GM19395 (cell line): ENCODE data around the gene VN1R5.
"Not testable (repeated sequence)": the region's sequence is repeated elsewhere in the genome, so short reads cannot be mapped to it uniquely, and the experiment has no call there.

Experiments used
- ATAC-seq: cut with Tn5 transposase; IDR thresholded peaks from one replicate; pipeline ENCODE4 v1.9.1; 2021; ENCODE audit warnings: mild to moderate bottlenecking, moderate library complexity; ENCODE audit not compliant: unreplicated experiment

Gene VN1R5

DNA sequence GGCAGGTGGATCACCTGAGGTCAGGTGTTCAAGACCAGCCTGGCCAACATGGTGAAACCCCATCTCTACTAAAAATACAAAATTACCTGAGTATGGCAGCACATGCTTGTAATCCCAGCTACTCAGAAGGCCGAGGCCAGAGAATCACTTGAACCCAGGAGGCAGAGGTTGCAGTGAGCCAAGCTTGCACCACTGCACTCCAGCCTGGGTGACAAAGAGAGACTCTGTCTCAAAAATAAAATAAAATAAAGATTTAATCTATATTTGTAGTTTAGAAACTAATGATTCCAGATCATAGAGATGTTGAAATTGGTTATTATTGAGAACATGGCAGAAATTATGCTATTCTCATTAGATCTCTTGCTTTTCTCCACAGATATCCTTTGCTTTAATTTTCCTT lies at the start of gene VN1R5:
Gene VN1R5, plus strand, starts transcription at position 301 of the 400 bp plus-strand sequence.
- not testable (repeated sequence) for ATAC-seq

DNA sequence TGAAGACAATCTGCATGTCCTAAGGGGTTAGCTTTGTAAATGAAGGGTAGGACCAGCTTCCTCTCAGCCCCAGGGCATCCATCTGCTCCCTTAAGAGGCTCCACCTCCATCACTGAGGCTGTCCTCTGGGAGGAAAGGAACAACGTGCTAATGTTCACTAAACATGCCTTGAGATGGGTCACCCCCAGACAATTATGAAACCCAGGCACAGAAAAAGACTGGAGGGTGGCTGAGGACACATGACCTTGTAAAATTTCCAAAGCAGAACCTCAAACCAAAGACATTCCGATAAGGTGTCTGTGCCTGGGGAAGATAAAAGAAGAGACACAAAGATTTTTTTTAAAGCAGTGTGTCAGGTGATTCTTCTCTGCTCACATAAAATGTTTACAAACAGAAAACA lies 46.5 kb upstream of the VN1R5 start:
- no peak for ATAC-seq

DNA sequence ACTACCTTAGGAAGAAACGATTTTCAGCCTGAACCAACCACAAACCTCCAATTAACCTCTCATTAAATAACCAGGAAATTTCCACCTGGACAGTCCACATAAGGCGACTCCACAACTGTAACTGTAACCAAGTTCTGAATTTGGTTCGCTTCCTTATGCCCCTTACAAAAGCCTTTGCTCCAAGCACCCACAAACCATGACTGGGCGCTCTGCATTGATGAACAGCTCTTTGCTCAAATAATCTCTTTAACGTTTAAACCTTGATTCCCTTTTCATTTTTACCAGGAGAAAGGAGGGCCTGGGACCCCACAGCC lies 45.9 kb upstream of the VN1R5 start:
- peak; percentile 12 for ATAC-seq

DNA sequence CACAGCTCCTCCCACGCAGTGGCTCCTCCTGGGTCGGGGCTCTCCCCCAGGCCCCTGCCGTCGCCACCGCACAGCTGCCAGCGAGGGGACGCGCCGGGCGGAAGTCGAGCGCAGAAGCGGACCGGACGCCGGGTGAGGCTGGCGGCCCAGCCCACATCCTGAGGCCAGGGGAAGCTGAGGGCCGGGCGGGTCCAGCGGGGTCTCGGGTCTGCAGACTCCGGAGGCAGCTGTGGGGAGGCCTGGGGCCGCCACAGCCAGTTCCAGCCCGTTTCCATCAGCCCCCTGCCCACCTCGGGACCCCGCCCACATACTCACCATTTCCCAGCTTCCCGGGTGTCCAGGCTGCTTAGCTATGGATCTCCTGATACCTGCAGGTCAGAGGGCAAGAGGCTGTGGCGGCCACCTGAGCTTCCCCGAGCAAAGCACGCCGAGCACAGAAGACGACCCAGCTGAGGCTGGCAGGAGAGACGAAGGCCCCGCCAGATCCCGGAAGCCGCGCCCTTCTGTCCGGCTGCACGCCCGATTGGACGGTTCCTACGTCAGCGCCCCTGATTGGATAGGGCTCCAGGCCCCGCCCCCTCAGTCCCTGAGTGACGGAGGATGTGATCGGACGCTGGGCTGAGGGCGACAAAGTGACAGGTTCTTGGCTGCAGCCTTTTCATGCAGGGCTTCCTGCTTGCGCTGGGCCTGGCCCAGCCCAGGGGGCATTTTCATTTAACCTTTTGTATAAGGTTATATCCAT lies 45.3 kb upstream of the VN1R5 start:
- ATAC-seq, result peak; percentile 89

DNA sequence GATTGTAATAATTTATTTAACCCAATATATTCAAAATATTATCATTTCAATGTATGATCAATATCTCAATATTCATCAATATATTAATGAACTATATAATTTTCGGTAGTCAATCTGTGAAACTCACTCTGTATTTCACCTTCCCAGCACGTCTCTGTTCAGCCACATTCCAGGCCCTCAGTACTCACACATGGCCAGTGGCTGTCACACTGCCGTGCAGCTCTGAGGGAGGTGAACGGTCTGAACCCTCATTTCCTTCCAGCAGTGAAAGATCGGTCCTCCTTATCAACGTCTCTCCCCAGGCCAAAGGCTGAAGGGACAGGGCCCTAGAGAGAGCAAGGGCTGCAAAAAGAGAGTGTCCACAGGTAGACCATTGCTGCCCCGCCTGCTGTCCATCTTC lies 44.5 kb upstream of the VN1R5 start:
- ATAC-seq, result no peak

DNA sequence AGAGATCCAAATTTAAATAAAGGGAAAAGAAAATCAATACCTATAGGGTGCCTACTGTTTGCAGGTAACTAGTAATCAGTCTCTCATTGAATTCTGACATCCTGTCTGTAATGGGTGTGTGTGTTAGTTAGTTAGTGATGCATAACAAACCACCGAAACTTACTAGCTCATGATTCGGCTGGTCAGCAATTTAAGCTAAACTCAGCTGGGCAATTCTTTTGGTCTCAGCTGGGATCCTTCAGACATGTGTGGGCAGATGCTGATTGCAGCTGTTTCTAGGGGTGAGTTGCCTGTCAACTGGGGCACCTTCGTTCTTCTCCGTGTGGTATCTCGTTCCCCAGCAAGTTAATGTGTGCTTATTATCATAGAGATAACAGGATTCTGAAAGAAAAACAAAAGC lies 43.9 kb upstream of the VN1R5 start:
- ATAC-seq, result peak; percentile 60

DNA sequence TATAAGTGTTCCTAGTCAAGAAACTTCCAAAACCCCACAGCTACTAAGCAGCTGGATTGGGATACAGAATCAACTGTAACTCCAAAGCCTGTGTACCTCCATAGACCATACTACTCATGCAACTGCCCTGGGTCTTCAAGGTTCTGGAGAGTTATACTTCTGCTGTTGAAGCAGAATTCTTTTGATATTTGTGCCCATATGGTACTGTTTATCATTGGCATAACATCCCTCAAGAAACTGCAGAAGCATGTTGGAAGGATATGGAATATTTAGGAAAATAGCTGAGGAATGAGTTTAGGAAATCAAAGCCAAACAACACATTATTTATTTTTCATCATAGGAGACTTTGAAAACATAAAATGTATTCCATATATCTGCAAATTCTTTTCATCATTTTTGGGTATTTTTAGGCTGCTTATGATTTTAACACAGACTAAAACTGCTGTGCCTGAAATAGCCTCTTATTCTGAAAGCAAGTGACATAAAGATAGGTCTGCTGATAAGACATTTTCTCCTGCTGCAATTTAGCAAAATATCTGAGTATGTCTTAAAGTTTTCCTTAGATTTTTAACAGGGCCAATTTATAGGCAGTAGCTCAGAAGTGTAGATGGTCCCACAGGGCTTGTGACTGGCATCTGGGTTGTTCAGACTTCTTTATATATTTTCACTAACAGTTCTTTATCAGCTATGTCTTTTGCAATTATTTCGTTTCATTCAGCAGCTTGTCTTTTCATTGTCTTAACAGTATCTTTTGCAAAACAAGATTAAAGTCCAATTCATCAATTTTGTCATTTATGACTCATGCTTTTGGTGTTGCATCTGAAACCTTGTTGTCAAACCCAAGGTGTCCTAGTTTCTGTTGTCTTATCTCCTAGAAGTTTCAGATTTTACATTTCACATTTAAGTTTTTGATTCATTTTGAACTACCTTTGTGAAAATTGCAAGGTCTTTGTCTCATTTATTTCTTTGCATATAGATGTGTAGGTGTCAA lies 43.0 kb upstream of the VN1R5 start:
- ATAC-seq, result no peak

DNA sequence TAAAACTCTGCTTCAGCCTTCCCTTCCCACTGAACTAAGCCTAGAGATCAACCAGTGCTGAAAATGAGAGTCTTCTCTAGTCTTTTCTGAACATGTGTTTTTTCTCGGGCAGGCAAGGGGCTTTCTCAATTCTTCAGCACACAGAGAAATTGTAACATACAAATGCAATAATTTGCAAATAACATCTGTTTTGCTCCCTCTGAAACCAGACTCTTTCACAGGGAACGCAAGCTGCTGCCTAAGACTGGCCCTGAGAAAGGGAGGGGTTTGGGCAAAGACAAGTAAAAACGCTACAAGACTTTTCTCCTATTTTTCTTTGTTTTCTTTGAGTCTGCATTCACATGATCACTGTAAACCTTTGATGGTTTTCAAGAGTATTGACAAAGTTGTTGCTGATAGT lies 39.6 kb upstream of the VN1R5 start:
- ATAC-seq, result no peak

DNA sequence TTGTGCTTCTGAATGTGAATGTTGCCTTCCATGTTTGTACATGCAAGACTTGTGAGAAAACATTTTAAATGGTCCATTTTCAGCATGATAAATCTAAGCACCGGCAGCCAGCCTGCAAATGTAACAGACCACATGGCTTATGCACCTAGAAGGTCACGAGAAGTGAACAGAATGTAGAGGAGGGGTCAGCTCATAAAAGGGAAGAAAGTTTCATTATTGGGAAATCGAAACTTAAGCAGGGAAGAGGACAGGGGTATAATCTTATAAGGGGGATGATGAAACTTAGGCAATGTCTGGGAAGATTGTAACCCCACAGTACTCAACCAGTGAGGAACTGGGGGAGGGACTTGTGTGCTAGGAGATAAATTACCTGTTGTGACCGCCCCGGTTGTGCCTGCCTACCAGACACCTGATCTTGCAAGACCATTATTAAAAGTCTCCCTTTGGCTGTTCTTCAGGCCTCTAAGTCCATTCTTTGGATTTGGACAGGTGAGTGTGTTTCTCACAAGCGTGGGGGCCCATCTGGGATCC lies 37.7 kb upstream of the VN1R5 start:
- no peak for ATAC-seq

DNA sequence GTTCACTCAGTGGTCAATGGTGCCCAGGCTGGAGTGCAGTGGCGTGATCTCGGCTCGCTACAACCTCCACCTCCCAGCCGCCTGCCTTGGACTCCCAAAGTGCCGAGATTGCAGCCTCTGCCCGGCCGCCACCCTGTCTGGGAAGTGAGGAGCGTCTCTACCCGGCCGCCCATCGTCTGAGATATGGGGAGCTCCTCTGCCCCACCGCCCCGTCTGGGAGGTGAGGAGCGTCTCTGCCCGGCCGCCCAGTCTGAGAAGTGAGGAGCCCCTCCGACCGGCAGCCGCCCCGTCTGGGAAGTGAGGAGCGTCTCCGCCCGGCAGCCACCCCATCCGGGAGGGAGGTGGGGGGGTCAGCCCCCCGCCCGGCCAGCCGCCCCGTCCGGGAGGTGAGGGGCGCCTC lies 35.6 kb upstream of the VN1R5 start:
- not testable (repeated sequence) for ATAC-seq

DNA sequence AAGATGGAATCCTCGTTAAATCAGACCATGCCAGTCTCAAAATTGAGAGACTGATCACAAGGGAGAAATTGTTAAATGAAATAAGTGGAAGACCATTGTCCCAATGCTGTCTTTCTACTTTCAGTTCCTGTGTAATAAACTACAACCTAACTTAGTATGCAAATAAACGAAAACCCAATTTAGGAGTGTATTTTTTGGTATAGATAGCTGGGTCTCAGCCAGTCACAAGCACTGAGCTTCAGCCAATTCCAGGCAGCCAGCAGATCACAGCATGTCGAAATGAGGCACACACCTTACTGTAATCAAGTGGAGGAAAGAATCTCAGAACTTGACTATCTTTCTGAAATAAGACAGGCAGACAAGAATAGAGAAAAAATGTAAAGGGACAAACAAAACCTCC lies 33.0 kb upstream of the VN1R5 start:
- ATAC-seq, result no peak

DNA sequence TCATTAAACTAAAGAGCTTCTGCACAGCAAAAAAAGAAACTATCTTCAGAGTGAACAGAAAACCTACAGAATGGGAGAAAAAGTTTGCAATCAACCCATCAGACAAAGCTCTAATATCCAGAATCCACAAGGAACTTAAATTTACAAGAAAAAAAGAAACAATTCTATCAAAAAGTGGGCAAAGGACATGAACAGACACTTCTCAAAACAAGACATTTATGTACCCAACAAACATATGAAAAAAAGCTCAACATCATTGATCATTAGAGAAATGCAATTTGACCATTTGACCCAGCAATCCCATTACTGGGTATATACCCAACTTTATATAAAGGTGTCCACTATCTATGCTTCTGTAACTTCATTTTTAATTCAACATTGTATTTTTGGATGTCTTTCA lies 31.1 kb upstream of the VN1R5 start:
- no peak for ATAC-seq

DNA sequence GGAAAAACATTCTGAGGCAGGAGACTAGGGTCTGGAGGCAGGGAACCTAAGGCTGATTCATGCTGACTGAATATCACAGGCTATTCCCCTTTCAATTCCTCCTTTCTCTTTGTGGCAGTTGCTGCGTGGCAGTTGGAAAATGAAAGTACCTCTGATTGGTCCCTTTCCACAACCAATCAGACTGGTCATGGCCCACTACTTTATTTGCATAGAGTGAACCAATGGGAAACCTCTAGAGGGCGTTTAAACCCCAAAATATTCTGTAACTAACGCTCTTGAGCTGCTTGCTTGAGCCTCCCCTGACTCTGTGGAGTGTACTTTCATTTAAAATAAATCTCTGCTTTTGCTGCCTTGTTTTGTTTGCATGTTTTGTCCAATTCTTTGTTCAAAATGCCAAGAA lies 27.7 kb upstream of the VN1R5 start:
- ATAC-seq, result no peak

DNA sequence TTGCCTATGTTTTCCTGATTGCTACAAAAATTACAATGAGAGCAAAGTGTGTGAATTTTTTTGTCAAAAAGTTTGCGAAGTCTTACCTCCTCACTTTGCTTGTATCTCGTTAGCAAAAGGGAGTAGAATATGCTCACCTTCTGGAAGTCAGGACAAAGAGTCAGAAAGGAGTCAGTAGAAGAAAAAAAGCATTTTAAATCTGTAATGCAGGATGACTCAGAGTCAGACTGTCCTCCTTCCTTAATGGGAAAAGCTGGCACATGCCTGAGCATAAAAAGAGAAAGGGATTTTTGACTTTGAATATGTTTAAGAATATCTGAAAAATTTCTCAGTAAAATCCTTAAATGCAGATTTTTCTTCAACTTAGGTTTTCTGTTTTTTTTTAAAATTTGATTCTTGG lies 14.2 kb upstream of the VN1R5 start:
- ATAC-seq, result no peak

DNA sequence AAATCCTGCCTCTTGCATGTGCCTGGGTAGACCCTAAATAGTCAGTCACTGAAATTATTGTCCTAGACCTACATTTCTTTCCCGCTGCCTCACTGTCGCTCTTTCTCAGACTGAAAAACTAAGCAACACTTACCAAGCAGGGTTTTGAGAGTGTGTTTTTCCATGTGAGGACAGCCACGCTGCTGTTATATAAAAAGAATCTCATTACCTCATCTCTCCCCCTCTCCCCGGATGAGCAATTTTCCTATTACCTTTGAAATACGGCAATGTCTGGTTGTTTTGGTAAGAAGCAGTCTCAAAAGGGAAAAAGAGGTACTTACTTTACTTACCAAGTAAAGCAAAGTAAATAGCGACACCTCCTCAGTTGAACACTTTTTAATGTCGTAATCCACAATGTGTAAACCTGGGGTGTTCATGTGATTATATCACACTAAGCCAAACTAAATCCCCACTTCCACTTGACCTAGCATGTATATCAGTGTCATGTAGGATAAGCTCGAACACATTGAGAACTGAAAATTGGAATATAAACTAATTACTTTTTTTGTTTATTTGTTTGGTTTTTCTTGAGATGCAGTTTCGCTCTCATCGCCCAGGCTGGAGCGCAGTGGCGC lies 12.2 kb upstream of the VN1R5 start:
- ATAC-seq, result no peak

DNA sequence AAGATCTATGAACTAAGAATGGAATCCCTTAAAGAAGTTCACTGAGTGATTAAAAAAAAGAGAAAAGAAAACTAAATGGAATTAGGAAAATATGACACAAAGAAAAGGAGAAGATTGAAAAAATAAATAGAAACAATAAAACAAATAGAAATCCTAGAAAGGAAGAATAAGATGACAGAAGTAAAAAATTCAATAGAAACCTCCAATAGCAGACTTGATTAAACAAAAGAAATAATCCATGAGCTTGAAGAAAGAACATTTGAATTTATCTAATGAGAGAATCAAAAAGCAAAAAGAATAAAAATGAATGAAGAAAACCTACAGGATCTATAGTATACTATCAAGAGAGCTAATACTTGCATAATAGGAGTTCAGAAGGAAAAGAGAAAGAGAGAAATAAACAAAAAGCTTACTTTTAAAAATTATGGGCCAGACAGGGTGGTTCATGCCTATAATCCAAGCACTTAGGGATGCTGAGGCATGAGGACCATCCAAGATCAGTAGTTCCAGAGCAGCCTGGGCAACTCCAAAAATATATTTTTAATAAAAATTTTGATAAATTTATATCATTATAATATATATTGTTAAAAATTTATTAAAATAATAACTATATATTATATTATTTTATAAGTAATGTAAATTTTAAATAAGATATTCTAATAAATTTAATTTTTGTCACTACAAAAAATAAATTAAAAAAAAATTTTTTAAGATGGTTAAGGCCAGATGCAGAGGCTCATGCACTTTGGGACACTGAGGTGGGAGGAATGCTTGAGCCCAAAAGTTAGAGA lies 9.4 kb upstream of the VN1R5 start:
- ATAC-seq, result no peak

DNA sequence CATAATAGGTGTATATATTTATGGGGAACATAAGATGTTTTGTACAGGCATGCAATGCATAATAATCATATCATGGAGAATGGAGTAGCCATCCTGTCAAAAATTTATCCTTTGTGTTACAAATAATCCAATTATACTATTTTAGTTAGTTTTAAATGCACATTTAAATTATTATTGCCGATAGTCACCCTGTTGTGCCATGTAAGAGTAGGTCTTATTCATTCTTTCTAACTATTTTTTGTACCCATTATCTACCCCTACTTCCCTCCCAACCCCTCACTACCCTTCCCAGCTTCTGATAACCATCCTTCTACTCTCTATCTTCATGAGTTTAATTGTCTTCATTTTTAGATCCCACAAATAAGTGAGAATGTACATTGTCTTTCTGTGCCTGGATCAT lies 8.3 kb upstream of the VN1R5 start:
- ATAC-seq, result no peak

DNA sequence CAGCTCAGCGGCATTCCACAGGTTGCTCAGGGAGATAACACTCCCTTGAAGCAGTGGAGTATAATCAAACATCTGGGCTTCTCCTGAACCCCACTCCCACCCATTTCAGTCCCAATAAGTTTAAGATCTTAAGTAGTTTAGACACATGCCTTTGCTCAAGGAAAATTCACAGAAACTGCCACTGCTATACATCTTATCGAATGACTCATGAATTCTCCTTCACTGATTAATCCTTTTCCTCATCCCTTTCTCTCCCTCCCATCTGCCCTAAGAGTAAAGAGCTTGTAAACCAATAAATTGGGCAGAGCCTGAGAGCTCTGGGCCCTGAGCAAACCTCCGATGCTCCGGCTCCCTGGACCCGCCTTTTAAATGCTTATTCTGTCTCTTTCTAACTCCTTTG lies 10.2 kb downstream of the VN1R5 start:
- ATAC-seq, result no peak

DNA sequence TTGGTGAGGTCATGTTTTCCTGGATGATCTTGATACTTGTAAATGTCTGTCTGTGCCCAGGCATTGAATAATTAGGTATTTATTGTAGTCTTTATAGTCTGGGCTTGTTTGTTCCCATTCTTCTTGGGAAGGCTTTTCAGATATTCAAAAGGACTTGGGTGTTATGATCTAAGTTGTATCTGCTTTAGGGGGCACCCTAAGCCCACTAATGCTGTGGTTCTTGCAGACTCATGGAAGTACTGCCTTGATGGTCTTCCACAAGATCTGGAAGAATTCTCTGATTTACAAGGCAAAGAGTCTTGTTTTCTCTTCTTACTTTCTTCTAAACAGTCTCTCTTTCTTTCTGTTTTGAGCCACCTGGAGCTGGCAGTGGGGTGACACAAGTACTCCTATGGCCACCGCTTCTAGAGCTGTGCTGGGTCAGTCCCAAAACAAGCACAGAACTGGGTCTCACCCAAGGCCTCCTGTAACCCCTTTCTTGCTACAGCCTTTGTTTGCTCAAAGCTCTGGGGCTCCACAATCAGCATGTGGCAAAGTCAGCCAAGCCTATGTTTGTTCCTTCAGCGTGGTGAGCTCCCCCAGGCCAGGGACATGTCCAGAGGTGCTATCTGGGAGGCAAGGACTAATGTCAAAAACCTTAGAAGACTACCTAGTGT lies 12.6 kb downstream of the VN1R5 start:
- ATAC-seq, result no peak

DNA sequence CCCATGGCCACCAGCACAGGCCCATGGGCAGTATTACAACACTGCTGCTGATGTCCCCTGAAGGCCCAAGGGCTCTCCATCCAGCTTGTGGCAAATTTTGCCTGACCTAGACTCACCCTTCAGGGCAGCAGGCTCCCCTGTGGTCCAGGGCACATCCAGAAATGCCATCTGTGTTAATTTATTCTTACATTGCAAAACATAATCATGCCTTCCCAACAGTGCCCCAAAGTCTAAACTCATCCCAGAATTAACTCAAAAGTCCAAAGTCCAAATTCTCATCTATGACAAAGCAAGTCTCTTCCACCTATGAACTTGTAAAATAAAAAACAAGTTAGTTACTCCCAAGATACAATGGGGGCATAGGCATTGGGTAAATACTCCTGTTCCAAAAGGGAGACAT lies 13.3 kb downstream of the VN1R5 start:
- ATAC-seq, result no peak
